ENCODE results near the gene EIF3F.
A peak's percentile ranks its signal among the peaks of the same experiment; 100 is the strongest.
"Not testable (repeated sequence)": the region's sequence is repeated elsewhere in the genome, so short reads cannot be mapped to it uniquely, and the experiment has no call there.

EIF3F gene

DNA sequence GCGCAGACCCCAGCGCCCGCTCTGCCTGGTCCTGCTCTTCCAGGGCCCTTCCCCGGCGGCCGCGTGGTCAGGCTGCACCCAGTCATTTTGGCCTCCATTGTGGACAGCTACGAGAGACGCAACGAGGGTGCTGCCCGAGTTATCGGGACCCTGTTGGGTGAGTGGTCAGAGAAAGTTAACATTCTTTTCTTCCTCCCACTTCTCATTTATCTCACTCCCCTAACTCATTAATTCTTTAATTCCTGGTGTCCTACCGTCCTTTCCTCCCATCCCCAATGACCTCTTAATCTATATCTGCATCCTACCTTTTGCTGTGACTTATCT, 385 bp downstream of the EIF3F start:
- DNase-seq (ENCODE audit: low spot score), result not testable (repeated sequence)

DNA sequence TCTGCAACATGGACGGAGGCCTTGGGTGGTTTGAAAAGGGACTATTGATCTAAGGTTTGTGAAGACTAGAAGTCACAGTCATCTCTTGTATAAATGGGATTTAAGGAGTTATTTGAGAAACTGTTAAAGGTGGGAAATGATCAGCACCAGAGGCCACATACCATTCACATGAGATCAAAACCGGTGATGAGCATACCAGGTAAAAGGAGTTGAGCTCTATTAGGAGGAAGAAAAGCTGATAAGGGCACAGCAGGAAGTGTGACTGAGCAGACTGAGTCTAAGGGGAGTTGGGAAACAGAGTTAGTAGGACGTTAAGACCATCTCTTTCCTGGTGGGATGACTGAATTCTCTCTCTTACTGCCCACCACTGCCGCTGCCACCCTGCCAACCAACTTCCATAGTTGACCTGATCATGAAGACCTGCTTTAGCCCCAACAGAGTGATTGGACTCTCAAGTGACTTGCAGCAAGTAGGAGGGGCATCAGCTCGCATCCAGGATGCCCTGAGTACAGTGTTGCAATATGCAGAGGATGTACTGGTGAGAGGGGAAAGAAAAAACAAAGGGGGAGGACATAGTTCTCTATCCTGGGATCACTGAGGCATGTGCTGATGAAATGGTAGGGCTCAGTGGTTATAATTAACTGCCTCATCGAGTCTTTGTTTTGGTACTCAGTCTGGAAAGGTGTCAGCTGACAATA, 7.6 kb downstream of the EIF3F start:
- DNase-seq (ENCODE audit: low spot score), result no peak

DNA sequence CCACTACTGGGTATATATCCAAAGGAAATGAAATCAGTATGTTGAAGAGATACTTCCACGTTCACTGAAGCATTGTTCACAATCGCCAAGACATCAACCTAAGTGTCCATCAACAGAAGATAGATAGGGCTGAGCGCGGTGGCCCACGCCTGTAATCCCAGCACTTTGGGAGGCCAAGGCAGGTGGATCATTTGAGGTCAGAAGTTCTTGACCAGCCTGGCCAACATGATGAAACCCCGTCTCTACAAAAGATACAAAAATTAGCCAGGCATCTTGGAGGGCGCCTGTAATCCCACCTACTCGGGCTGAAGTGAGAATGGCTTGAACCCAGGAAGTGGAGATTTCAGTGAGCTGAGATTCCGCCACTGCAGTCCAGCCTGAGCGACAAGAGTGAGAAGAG, 12.7 kb downstream of the EIF3F start:
- DNase-seq (ENCODE audit: low spot score), result no peak

DNA sequence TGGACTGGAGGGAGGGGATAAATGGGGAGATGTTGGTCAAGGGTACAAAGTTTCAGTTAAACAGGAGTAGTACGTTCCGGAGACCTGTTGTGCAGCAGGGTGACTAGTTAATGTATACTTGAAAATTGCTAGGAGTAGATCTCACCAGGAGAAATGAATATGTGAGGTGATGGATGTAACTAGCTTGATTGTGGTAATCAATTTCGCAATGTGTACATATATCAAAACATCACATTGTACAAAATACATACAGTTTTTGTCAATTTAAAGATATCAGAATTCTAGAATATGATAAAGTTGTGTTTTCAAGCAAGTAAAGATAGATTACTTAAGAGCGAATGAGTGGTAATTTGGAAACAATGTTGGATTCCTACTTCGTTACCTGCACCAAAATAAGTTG, 13.3 kb downstream of the EIF3F start:
- DNase-seq (ENCODE audit: low spot score), result no peak

DNA sequence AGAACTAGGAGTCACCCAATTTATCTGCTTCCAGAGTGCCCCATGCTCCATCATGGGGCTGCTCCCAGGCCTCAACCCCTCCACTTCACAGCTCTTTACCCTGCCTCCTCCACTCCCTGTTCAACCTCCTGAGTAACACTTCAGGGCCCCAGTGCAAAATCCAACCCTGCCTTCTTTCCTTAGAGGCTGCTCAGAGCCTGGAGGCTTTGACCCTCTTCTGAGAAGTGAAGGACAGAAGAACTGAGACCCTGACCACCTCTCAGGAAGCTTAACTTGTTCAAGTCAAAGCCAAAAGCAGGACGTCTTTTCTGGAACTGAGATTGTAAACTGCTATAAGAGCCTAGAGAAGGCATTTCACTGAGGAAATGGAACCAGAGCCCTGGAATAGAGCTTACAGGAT, 15.5 kb downstream of the EIF3F start:
- no peak for DNase-seq (ENCODE audit: low spot score)

DNA sequence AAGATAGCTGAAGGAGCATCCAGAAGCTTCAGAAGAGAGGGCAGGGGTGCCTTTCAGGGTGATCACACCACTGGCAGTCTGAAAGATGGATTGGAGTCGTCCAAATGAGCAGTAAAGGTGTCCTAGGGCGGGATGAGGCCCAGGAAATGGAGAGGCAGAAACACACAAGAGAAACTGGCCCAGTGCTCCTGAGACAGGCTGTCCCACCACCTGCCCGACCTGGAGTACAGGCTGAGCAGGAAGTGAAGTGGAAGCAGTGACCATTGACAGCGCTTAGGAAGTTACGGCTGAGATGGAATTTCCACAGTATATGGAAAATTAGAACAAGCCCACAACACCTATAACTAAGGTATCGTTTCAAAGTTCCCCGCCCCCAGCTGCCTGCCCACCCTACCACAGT, 16.1 kb downstream of the EIF3F start:
- DNase-seq (ENCODE audit: low spot score), result no peak

DNA sequence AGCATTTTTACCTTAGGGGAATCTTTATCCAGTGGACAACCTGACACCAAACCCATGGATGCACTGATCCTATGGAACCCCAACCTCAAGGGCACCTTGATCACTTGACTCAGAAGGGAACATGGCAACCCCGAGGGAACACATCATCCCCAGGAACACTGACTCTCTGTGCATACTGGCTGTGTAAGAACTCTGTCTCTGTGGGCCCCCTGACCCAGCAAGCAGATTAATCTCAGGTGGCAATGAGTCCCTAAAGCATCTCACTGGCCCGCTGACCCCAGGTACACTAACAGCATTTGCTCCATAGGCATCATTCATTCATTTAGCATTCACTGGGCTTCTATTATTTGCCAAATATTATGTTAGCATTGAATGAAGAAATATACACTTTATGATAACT, 16.9 kb downstream of the EIF3F start:
- no peak for DNase-seq (ENCODE audit: low spot score)

DNA sequence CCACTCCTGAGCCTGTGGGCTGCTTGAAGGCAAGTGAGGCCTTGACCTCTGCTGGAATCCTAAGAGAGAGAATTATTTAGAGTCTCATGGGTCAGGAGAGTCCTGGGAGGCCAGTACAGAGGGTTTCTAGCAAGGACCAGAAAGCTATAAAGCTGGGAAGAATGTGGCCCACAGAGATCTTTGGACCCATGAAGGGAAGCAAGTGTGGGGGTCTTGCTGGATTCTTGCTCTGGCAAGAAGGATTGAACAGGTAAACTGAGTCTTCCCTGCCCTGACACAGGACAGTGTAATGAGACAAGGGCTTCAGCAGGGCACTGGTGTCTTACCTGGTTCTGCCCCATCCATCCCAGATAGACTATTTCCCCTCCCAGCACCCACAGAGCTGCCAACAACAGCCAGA, 18.4 kb downstream of the EIF3F start:
- no peak for DNase-seq (ENCODE audit: low spot score)

DNA sequence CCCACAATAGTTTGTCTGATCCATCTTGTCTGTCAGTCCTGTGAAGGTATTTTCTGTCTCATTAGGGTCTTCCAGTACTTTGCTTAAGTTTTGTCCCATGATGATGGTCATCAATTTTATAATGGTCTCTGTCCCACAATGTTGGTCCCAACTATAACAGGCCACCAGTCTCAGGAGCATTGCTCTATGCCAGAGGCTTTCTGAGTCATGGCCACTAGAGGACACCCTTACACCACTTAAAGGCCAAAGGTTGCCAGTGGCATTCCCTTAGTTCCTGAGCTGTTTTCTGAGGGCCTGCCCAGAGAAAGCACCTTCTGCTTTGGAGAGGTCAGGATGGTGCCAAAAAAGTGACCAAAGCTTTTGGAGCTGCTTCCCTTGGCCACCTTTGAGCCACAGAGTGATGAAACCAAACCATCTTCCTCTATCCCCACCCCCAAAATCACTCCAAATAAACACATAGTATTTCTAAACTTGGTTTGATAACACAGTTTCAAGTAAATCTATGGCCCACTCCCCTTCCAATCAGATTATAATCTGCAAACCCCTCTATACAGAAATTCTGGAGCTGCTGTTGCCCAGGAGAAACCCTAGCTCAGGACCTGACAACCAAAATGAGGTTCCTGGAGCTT, 19.3 kb downstream of the EIF3F start:
- DNase-seq (ENCODE audit: low spot score), result peak; percentile 62

DNA sequence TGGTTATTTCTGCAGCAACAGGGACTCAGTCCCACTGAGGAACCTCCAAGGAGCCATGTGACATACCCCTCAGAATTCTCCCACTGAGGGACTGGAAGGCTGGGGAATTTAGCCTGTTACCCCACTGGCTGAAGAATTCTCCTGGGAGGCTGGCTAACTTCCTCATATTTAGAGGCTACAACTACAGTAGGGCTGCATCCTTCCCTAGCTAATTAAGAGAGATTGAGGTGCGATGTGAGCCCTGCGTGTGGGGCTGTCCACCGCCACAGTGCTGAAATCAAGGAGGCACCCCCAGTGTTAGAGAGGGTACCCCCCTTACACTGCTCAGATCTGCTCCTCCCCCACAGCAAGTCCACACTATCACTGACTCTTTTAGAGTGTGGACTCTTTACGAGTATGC, 21.1 kb downstream of the EIF3F start:
- no peak for DNase-seq (ENCODE audit: low spot score)

DNA sequence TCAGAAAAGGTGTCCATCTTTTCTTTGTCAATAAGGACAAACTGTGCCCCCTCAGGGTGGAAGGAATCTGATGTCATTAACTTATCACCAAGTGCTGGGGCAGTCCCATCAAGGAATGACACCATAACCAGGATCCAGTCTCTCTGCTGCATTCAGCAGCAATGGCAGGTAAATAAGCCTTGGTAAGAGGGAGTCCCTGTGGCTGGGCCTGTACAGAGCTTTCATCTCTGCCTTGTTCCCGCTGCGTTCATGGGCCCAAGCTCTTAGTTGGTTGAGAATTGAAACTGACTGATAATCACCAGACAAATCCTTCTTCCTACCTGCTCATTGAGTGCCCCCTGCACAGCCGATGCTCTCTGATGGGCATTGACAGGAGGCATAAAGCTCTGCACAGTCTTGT, 22.7 kb downstream of the EIF3F start:
- no peak for DNase-seq (ENCODE audit: low spot score)

DNA sequence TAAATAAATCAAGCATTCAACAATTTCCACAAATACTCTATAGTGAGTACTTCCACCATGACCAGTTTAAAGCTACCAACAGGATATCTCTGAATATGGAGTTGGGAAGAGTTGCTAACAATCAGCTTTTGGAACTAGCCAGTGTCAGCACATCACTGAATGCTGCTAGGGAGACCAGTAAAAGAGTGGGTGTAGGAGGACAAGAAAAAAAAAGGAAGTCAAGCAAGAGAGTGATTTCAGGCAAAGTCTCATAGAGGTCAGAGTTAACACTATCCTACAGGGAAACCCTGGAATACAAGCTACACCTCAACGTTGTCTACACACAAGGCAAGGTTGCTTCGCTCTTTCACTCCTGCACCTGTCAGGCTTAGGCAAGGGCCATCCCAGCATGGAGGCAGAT, 24.2 kb downstream of the EIF3F start:
- DNase-seq (ENCODE audit: low spot score), result no peak

DNA sequence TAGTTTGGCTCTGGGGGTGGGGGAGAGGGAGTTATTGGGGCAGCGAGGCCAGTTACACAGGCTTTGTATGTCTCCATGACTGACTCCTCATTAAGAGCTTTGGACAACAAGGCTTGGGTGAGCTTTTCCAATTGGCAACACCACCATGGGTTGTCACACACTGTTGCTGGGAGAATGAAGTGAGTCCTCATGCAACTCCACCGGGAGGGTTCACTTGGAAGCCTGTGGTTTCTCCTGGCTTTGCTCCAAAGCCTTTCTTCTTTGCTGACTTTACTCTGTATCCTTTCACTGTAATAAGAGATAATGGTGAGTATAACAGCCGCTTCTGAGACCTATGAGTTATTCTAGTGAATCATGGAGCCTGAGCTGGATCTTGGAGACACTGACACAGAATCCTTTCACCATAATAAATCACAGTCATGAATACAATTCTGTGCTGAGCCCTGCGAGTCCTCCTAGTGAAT, 24.9 kb downstream of the EIF3F start:
- DNase-seq (ENCODE audit: low spot score), result no peak

DNA sequence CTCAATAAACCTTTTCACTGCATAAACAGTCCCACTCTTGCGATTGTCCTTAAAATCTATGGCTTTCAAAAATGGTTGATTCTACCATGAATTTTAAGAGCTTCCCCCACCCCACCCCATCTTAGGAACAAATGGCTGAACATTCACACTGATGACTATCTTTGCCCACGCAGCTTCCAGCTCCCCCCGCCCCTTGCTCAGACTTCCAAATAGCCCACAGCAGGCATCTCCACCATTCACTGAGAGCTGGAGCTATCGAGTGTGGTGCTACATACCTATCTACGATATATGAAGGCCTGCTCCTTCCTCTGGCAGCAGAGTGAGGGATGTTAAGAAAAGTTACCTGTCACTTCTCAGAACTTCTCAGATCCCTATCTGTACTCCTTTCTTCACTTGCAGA, 26.7 kb downstream of the EIF3F start:
- no peak for DNase-seq (ENCODE audit: low spot score)

DNA sequence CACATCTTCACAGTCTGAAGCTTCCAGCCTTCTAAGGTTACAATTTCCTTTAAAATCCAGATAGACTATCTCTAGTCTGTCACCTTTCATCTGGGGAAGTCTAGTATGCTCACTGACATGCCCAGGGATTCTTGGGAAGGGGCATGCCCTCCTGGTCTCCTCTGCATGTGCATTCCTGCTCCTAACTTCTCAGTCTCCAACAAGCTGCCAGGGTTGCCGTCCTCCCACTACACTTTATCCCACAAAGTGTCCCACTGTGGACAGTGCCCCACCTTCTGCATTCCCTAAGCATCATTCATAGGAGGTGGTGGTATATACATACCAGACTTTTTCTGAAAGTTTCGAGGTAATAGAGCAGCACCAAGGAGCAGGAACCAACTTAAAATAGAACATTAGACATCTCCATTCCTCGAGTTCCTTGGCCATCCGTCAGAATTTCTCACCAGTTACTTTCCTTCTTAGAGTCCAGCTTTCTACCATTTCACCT, 28.7 kb downstream of the EIF3F start:
- DNase-seq (ENCODE audit: low spot score), result peak; percentile 49

DNA sequence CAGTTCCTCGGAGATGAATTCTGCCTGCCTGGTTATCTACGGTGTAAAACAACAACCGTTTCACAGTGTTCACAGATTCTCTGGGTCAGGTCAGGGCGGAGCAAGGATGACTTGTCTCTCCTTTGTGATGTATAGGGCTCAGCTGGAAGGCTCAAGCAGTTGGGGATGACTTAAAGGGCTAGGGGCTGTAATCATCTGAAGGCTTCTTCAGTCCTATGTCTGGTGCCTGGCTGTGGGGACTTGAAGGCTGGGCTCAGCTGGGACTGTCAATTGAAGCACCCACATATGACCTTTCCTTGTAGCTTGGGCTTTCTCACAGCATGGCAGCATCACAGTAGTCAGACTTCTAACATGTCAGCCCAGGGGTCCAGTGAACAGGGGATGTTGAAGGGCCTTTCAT, 29.3 kb downstream of the EIF3F start:
- no peak for DNase-seq (ENCODE audit: low spot score)

DNA sequence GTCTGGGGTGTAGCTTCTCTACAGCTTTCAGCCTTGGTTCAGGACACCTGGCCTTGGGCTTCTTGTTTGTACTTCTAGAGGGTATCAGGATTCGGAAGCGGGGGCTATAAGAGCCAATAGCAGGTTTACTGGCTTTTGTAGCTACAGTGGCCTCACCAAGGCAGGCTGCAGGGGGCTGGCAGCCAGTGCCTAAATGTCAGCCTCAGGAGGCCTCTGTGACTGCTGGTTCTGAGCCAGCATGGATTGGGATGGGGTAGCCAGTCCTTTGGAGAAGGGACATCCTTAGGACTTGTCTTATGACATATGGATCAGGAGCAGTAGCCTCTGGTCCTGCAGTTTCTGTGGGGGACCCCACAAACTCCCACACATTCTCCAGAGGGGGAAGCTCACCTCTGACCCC, 29.9 kb downstream of the EIF3F start:
- no peak for DNase-seq (ENCODE audit: low spot score)

DNA sequence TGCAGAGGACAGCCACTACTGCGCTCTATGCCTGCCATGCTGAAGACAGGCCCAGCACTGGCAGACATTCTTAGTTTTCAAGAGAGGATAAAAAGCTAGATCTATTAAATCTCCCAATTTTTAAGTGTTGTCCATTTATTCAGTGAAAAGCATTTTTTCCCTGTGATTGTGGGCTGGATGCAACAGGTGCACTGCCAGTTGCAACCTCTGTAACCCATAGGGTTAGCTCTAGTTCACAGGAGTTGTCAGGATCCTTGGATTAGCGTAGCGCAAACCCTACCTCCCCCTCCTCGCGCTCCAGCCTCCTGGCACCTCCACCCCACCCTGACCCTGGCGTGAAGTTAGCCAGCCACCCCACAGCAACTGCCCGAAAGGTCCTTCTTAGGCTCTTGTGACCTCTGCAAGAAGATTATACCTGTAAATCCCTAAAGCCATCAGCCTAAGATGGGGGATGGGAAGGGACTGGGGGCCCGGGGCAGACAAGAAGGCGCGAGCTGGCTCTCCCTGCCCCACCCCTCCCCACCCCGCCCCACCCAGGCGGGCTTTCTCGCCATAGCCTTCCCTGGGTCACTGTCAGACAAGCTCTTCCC, 30.9 kb downstream of the EIF3F start:
- no peak for DNase-seq (ENCODE audit: low spot score)

DNA sequence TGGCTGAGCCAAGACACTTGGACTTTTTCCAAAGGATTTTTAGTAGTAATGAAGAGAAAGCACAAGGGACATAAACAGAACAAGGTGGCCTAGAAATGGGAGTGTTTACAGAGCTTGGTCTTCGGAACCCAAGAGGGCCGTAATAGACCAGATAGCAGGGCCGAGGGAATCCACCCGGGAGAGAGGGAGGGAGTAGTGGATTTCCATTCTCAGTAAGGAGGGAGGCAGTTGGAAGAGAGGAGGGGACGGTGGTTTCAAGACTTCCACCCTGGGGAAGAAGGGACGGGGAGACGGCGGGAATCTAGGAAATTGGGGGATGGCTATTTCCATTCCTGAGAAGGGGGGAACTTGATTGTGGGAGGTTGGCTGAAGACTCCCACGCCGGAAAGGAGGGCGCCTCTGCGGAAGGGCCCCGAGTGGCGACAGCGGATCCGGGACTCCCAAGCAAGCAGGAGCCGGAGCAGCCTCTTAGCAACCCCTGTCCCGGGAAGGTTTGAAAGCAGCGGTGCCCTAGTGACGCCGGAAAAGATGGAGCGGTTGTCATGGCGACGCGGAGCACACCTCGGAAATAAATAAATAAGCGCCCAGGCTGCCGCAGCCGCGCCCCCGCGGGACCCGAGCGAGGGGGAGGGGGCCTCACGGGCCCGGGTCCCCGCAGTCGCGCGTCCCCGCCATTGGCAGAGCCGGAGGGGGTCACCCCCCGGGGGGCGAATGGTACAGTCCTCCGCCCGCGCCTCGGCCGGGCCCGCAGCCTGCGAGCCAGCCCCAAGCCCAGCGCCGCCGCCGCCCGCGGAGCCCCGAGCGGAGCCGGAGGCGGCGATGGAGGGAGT, 31.6 kb downstream of the EIF3F start:
- DNase-seq (ENCODE audit: low spot score), result no peak

DNA sequence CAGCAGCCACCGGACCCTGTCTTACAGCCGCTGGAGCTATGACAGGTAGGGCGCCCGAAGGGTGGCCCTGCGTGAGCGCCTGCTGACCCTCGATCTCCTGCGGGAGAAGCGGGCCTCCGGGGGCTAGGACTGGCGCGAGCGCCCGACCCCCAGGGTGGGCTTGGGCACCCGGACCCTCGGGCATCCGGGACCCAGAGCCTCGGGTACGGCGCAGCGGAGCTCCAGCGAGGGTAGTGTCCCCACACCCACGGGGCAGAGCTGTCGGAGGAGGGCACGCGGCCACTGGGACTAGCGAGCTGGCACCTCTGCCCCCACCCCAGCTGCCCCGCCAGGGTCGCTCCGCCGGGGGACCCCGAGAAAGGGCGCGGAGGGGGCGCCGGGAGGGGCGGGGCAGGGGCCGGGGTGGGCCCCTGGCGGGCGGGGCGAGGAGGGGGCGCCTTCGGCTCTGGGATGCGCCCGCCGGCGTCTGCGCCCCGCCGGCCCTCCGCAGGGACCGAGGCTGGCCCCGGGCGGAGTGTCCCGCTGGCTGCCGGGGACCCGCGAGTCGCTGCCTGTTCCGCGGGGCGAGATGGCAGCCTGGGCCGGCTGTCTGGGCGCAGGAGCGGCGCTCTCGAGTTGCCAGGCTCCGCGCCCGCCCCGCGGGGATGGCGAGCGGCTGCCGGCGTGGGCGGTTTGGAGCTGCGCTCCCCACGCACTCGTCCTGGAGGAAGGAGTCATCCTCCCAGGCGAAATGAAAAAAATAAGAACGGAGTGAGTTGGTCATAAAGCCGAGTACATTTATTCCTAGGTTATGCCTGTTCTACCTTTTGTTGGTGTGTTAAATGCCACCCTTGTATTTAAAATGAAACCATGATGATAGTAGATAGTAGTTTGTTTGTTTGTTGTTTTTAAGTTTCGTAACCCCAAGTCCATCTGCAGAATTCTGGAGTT, 32.4 kb downstream of the EIF3F start:
- no peak for DNase-seq (ENCODE audit: low spot score)

DNA sequence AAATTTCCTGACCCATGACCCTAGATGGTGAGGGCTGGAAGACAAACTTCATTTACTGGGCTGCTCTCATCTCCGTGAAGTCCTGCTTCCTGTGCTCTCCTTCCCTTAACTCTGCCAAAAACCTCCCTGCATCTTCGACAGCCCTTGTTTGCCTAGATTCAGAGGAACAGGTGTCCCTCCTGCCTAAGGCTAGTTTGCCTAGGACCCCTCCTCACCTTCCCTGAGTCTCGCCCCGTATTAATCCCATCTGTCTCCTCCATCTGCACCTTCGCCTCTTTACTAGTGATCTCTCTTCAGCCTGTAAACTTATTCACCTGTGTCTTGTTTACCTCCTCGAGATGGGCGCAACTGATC, 33.1 kb downstream of the EIF3F start:
- no peak for DNase-seq (ENCODE audit: low spot score)

DNA sequence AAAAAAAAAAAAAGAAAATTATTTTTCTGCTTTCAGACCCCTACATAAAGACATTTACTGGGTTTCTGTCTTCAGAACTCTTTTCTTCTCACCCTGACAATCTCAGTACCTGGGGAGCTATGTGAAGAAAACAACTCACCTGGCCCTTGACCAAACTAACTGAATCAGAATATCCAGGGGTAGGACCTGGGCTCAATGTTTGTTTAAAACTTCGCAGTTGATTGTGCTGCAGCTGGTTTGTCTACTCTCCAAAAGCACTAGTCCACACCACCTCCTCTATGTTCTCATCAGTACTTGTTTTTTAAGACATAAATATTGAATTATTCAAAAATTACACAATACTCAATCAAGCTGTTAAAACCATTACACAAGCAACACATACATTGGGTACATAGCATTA, 34.8 kb downstream of the EIF3F start:
- no peak for DNase-seq (ENCODE audit: low spot score)
